Natural killer cell (primary cell): ENCODE data around the gene MED27. TPM values are rescaled to one million over a fixed set of nuclear protein-coding genes. Genes with fewer than 3 reads are reported as not detected.
A peak's percentile ranks its signal among the peaks of the same experiment; 100 is the strongest.

ENCODE experiments used
- ATAC-seq, 3 donors: fragments of 150-1000 bp in 2 of 3; fragments of 200-7000 bp in 1 of 3; cut with Tn5 transposase; 1 replicate in 1 of 3; 2 replicates in 2 of 3; pipeline ENCODE4 v1.10.0; 2021; ENCODE audit warnings: mild to moderate bottlenecking in 2 of 3, moderate library complexity in 2 of 3
- DNase-seq, 2 donors: peaks; one replicate each; pipeline versions ENCODE4 v3.0.0 to v3.0.0-alpha.2; 2013 to 2021; ENCODE audit warnings: mixed read lengths in 1 of 2
- H3K27ac ChIP-seq: one replicate; pipeline ENCODE4 v1.5.1; 2013; ENCODE audit warnings: mild to moderate bottlenecking, low read length
- H3K27me3 ChIP-seq: one replicate; pipeline ENCODE4 v1.6.1; 2013; ENCODE audit warnings: low read length; ENCODE audit not compliant: control insufficient read depth, insufficient read depth
- H3K36me3 ChIP-seq: one replicate; pipeline ENCODE4 v1.6.1; 2013; ENCODE audit warnings: low read length; ENCODE audit not compliant: control insufficient read depth, insufficient read depth
- H3K4me1 ChIP-seq: one replicate; pipeline ENCODE4 v1.6.1; 2013; ENCODE audit warnings: low read length; ENCODE audit not compliant: control insufficient read depth, insufficient read depth
- H3K4me3 ChIP-seq: one replicate; pipeline ENCODE4 v1.5.1; 2013; ENCODE audit warnings: low read length
- H3K9me3 ChIP-seq: one replicate; pipeline ENCODE4 v1.6.1; 2013; ENCODE audit warnings: low read length; ENCODE audit not compliant: control insufficient read depth, insufficient read depth
- H3K27ac Mint-ChIP-seq, 2 donors: one replicate each; pipeline ENCODE4 v1.8.0; 2022; ENCODE audit warnings: mild to moderate bottlenecking in 2 of 2, mixed read lengths in 2 of 2, moderate library complexity in 1 of 2
- H3K27me3 Mint-ChIP-seq, 2 donors: one replicate each; pipeline ENCODE4 v1.8.0; 2022; ENCODE audit warnings: low read depth in 2 of 2, mixed read lengths in 2 of 2
- H3K36me3 Mint-ChIP-seq: one replicate; pipeline ENCODE4 v1.8.0; 2022; ENCODE audit warnings: mixed read lengths
- H3K4me1 Mint-ChIP-seq, 2 donors: one replicate each; pipeline ENCODE4 v1.8.0; 2022; ENCODE audit warnings: mixed read lengths in 2 of 2
- H3K4me3 Mint-ChIP-seq: one replicate; pipeline ENCODE4 v1.8.0; 2022; ENCODE audit warnings: mild to moderate bottlenecking, moderate library complexity, mixed read lengths
- H3K9me3 Mint-ChIP-seq, 2 donors: one replicate each; pipeline ENCODE4 v1.8.0; 2022; ENCODE audit warnings: mixed read lengths in 2 of 2
- CTCF ChIP-seq: fragments of 200-600 bp; IDR thresholded peaks from one replicate; pipeline ENCODE4 v1.8.0; 2022; ENCODE audit warnings: antibody characterized with exemption
- WGBS: methylation state at CpG from one replicate; pipeline ENCODE4 v1.1.7; 2013; ENCODE audit warnings: missing lambda C conversion rate; ENCODE audit not compliant: insufficient coverage; 5-methylcytosine and 5-hydroxymethylcytosine counted together
- intact Hi-C: fragments of 100-400 bp; cut with micrococcal nuclease; formaldehyde crosslinking; loops from one replicate; pipeline ENCODE4 v1.14.2; 2022
- total RNA-seq, 4 donors: library from RNA; stranded (reverse); fragments of 120-200 nt in 1 of 4; gene quantifications; one replicate each; pipeline versions ENCODE4 v1.2.3 to v1.2.4, GENCODE V29; 2013 to 2022

Gene MED27
- total RNA-seq, 3 donors from 2014 or later (not counting 1 experiment from before 2014, with no cell fraction given), result 24.4 to 27.3 (median 26.9) TPM

GRCh38 chr9:132068605-132069004 is 11.1 kb downstream of the MED27 start:
- DNase-seq (no peak), ATAC-seq (no peak)
- Histone ChIP-seq H3K4me3 (no peak overlapping the region), H3K4me1 (no peaks in the 10 kb centered on the region), H3K27ac (no peak overlapping the region), H3K36me3 (peaks cover 23% of the 10 kb centered on the region), H3K27me3 (no peaks in the 10 kb centered on the region), H3K9me3 (no peaks in the 10 kb centered on the region)
- intact Hi-C loops, result no loop called here
- H3K4me1 Mint-ChIP-seq, result peaks cover 32 to 45% of the 10 kb centered on the region in 2 donors
- TF ChIP-seq CTCF, result no peak
- WGBS, result 93% methylated on average over 6 of the region's 6 CpGs
- H3K27ac Mint-ChIP-seq, result no peak overlapping the region
- no peaks in the 10 kb centered on the region for H3K27me3 Mint-ChIP-seq
- H3K9me3 Mint-ChIP-seq, result no peaks in the 10 kb centered on the region
- H3K36me3 Mint-ChIP-seq, result no peaks in the 10 kb centered on the region
- H3K4me3 Mint-ChIP-seq, result no peak overlapping the region

DNA sequence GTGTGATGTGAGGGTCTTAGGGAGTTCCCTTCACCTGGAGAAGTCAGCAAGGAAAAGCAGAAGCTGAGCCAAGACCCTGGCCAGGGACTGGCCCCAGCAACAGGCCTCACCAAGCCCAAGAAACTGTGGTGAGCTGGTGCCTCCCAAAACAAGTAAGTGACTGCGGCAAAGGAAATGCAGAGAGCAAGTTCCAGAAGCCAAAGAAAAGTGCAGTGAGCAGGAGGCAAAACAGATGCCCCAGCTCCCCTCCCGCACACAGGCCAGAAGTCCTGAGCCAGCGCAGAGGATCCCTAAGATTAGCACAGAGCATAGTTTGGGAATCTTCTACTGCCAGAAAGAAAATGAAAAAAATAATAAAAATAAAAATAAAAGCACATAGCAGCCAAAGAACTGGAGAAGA is 13.2 kb downstream of the MED27 start:
- Mint-ChIP-seq H3K4me1 (peaks cover 40 to 49% of the 10 kb centered on the region in 2 donors), H3K27ac (no peak overlapping the region), H3K4me3 (no peak overlapping the region), H3K27me3 (no peaks in the 10 kb centered on the region), H3K9me3 (no peaks in the 10 kb centered on the region), H3K36me3 (no peaks in the 10 kb centered on the region)
- no peak overlapping the region for H3K4me3 ChIP-seq
- no peaks in the 10 kb centered on the region for H3K9me3 ChIP-seq
- H3K36me3 ChIP-seq, result peaks cover 16% of the 10 kb centered on the region
- intact Hi-C loops, result no loop called here
- H3K4me1 ChIP-seq, result no peaks in the 10 kb centered on the region
- H3K27ac ChIP-seq, result no peak overlapping the region
- no peak for ATAC-seq
- 100% methylated on average over 3 of the region's 3 CpGs for WGBS
- H3K27me3 ChIP-seq, result no peaks in the 10 kb centered on the region
- no peak for TF ChIP-seq CTCF
- DNase-seq, result no peak

GRCh38 chr9:132066057-132066456 is 13.6 kb downstream of the MED27 start:
- ATAC-seq, result peak in 1 of 3 donors; percentile 36
- peaks cover 35 to 44% of the 10 kb centered on the region in 2 donors for H3K4me1 Mint-ChIP-seq

More at GRCh38 chr9:132066057-132066456, 13.6 kb downstream of the MED27 start:
- Mint-ChIP-seq H3K27ac (no peak overlapping the region), H3K9me3 (no peaks in the 10 kb centered on the region), H3K4me3 (no peak overlapping the region), H3K27me3 (no peaks in the 10 kb centered on the region), H3K36me3 (no peaks in the 10 kb centered on the region)
- no peaks in the 10 kb centered on the region for H3K9me3 ChIP-seq
- no peak overlapping the region for H3K4me3 ChIP-seq
- H3K27me3 ChIP-seq, result no peaks in the 10 kb centered on the region
- WGBS, result 97% methylated on average over 11 of the region's 11 CpGs
- no peaks in the 10 kb centered on the region for H3K4me1 ChIP-seq
- H3K27ac ChIP-seq, result no peak overlapping the region
- intact Hi-C loops, result no loop called here
- peaks cover 16% of the 10 kb centered on the region for H3K36me3 ChIP-seq
- DNase-seq, result no peak
- no peak for TF ChIP-seq CTCF
